ENCODE measurements around the gene CGRRF1.

The CGRRF1 gene

GRCh38 chr14:54489318-54489683 is 20.4 kb upstream of the CGRRF1 start:
- TF ChIP-seq CTCF (conservative IDR thresholded peaks at IDR 0.05; ENCODE audit: low read depth, low read length) = no peak

DNA sequence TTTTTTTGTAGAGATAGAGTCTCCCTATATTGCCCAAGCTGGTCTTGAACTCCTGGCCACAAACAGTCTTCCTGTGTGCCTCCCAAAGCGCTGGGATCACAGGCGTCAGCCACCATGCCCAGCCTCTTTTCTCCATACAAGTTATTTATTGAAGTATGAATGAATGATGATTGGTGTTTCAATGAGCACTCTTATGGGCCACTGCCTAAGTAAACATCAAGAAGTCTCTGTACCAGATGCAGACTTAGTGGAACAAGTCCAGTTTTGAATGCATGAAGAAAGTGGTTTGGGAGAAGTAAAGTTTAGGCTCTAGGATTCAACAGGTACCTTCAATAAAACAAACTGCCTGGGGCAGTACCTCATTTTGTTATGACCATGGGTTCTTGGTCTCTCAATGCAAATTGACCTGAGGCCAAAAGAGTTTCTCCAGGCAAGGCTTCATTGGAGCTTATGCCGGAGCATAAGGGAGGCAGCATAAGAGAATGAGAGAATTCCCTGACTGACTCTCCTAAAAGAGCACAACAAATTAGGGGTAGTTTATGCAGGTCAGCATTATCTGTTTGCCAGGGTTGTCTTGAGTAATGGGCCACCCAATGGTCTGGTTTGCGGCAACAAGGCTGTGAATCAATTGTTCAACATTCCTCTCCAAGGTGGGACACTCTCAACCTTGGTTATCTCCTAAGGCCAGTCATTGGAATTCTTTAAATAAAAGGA is 19.8 kb upstream of the CGRRF1 start:
- no peak for DNase-seq (ENCODE audit: low read depth)
- no peak overlapping the region for H3K4me3 ChIP-seq (ENCODE audit: low read depth, low read length)
- no peak for TF ChIP-seq CTCF (conservative IDR thresholded peaks at IDR 0.05; ENCODE audit: low read depth, low read length)

More at GRCh38 chr14:54489318-54489683, 20.4 kb upstream of the CGRRF1 start:
- peak overlapping the region; percentile 92 for H3K4me3 ChIP-seq (ENCODE audit: low read depth, low read length)
- DNase-seq (ENCODE audit: low read depth) = no peak

GRCh38 chr14:54490445-54491175 is 19.1 kb upstream of the CGRRF1 start:
- DNase-seq (ENCODE audit: low read depth) = no peak
- H3K4me3 ChIP-seq (ENCODE audit: low read depth, low read length) = no peak overlapping the region
- TF ChIP-seq CTCF (conservative IDR thresholded peaks at IDR 0.05; ENCODE audit: low read depth, low read length) = no peak

- DNase-seq (ENCODE audit: low read depth) = no peak
- no peak for TF ChIP-seq CTCF (conservative IDR thresholded peaks at IDR 0.05; ENCODE audit: low read depth, low read length)
- no peak overlapping the region for H3K4me3 ChIP-seq (ENCODE audit: low read depth, low read length)
Measured at GRCh38 chr14:54493293-54493692, 16.4 kb upstream of the CGRRF1 start.

GRCh38 chr14:54497224-54497623 is 12.5 kb upstream of the CGRRF1 start:
- no peak for TF ChIP-seq CTCF (conservative IDR thresholded peaks at IDR 0.05; ENCODE audit: low read depth, low read length)
- no peak for DNase-seq (ENCODE audit: low read depth)
- H3K4me3 ChIP-seq (ENCODE audit: low read depth, low read length) = no peak overlapping the region

- TF ChIP-seq CTCF (conservative IDR thresholded peaks at IDR 0.05; ENCODE audit: low read depth, low read length) = no peak
- no peak overlapping the region for H3K4me3 ChIP-seq (ENCODE audit: low read depth, low read length)
- no peak for DNase-seq (ENCODE audit: low read depth)
Measured at GRCh38 chr14:54498095-54498531, 11.6 kb upstream of the CGRRF1 start.

All from choroid plexus epithelial cell (primary cell).